ENCODE measurements around the gene GPR85.

DNA sequence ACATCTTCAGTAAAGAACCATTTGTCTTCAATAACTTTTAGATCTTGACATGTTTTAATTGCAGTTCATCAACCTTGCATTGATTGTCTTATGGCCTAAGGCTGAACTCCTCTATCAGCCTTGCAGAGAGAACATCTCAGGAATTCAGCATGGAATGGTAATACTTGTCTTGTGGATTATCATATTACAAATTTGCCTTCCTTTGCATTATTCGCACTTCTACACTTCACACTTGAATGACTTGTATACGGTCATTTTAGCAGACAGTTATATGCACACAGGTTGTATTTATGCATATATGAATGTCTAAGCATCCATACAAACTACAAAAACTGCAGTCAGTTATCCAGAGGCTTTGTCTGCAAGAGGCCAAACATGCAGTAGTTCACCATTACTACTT is 31.7 kb downstream of the GPR85 start:
- TF ChIP-seq POLR2A (IDR thresholded peaks at IDR 0.05) = no peak
- TF ChIP-seq, protein P1, sequence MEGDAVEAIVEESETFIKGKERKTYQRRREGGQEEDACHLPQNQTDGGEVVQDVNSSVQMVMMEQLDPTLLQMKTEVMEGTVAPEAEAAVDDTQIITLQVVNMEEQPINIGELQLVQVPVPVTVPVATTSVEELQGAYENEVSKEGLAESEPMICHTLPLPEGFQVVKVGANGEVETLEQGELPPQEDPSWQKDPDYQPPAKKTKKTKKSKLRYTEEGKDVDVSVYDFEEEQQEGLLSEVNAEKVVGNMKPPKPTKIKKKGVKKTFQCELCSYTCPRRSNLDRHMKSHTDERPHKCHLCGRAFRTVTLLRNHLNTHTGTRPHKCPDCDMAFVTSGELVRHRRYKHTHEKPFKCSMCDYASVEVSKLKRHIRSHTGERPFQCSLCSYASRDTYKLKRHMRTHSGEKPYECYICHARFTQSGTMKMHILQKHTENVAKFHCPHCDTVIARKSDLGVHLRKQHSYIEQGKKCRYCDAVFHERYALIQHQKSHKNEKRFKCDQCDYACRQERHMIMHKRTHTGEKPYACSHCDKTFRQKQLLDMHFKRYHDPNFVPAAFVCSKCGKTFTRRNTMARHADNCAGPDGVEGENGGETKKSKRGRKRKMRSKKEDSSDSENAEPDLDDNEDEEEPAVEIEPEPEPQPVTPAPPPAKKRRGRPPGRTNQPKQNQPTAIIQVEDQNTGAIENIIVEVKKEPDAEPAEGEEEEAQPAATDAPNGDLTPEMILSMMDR (IDR thresholded peaks at IDR 0.05) = no peak

All from body of pancreas (tissue), 4 donors.